HG03060 (cell line): ENCODE measurements around the gene MYH14.

Experiments
- ATAC-seq: cut with Tn5 transposase; IDR thresholded peaks from one replicate; pipeline ENCODE4 v1.9.1; 2021; ENCODE audit warnings: low read depth, moderate number of reproducible peaks; ENCODE audit not compliant: unreplicated experiment

MYH14 gene

GRCh38 chr19:50203281-50204080 is at the start of gene MYH14:
MYH14 (plus strand) TSS chr19:50203622; CDS start chr19:50210366, 6,744 bp downstream.
- no peak for ATAC-seq

GRCh38 chr19:50154529-50154928 is 48.9 kb upstream of the MYH14 start:
- no peak for ATAC-seq

- no peak for ATAC-seq
These were observed 47.8 kb upstream of the MYH14 start for GRCh38 chr19:50155520-50156109.

DNA sequence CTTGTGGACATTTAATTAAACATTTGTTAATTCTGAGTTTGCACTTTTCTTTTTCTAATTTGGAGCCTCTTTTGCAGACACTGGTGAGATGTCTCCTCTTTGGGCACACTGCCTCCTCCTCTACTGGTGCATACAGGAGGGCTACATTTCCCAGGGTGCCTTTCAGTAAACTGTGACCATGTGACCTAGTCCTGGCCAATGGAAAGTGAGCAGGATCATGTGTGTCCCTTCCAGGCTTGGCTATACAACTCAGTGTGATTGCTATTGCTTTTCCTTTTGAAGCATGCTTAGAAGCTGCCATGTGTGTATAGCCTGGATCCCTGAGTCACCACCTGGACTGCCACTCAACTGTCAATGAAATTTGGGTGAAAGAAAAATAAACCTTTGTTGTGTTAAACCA is 44.8 kb upstream of the MYH14 start:
- no peak for ATAC-seq

GRCh38 chr19:50159078-50159477 is 44.3 kb upstream of the MYH14 start:
- no peak for ATAC-seq

DNA sequence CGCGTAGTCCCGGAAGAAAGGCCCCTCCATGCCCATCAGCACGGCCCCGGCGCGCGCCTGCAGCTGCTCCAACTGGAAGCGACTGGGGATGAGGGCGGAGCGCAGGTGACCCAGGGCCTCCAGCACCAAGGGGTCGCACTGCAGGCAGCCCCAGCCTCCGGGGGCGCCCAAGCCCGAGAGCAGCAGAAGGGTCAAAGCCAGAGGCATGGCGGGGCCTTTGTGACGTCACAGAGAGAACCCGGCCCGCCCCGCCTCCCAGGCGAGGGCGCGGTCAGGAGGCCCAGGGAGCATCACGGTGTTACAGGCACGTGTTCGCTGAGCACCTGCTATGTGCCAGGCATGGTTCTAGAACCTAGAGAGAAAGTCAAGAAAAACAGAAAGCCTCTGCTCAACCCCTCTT is 40.4 kb upstream of the MYH14 start, which contains the start of gene IZUMO2:
Gene IZUMO2, minus strand, starts transcription at position 294 of the 400 bp plus-strand sequence. Its CDS starts 87 bp downstream, at position 207.
- ATAC-seq: no peak

GRCh38 chr19:50167314-50167721 is 36.1 kb upstream of the MYH14 start:
- ATAC-seq: no peak

DNA sequence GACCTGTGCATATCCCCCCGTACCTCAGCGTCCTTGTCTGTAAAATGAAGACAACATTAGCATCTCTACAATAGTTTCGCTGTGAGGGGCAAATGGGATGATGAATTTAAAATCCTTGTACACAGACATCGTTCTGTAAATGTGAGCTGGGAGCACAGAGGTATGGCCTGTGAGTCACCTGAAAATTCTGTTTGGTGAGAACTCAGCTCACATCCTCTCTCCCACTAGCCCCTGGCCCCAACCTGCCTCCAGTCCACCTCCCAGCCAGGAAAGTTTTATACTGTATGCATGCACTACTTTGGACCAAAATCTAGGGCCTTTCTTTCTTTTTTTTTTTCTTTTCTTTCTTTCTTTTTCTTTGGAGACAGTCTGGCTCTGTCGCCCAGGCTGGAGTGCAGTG is 31.7 kb upstream of the MYH14 start:
- ATAC-seq: no peak

GRCh38 chr19:50172726-50173125 is 30.7 kb upstream of the MYH14 start:
- no peak for ATAC-seq

DNA sequence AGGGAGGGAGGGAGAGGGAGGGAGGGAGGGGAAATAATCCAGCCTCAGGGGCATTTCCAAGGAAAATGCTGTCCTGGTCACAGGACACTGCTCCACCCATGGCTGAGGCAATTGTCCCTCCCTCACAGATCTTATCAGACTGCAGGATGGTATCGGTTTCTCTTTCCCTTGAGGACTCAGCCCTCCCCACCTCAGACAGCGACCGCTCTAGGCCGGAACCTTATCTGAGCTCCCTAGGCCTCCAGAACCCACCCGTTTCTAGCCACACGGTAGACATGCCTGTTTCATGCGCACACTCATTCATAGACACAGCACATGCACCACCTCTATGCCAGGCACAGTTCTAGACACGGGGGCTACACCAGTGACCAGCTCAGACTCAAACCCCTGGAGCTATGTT is 30.3 kb upstream of the MYH14 start:
- no peak for ATAC-seq

GRCh38 chr19:50174100-50174793 is 29.2 kb upstream of the MYH14 start:
- ATAC-seq: no peak

GRCh38 chr19:50175924-50176323 is 27.5 kb upstream of the MYH14 start:
- no peak for ATAC-seq

DNA sequence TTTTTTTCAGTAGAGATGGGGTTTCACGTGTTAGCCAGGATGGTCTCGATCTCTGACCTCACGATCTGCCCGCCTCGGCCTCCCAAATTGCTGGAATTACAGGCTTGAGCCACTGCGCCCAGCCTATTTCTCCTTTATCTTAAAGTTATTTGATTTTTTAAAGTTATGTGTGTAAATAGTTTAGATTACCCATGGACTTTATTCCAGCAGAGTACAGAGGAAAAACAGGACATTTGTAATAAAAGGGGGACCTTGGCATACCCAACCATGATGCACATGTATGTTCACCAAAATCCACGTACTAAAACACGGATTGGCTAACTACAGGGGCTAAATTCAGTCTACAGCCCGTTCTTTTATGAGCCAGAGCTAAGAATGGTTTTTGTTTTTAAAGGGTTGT is 26.6 kb upstream of the MYH14 start:
- ATAC-seq: no peak

DNA sequence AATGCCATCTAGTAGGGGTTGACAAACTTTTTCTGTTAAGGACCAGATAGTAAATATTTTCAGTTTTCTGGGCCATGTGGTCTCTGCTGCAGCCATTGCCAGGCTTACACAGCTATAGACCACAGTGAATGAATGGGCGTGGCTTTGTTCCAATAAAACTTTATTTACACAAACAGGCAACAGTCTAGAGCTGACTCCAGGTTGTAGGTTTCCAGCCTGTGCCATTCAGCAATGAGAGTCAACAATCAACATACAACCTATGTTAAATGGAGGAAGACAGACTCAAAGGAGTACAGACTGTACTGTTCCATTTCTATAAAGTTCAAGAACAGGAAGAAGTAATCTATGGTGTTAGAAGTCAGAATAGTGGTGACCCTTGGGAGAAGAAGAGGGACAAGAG is 25.1 kb upstream of the MYH14 start:
- ATAC-seq: no peak

GRCh38 chr19:50178859-50179537 is 24.4 kb upstream of the MYH14 start:
- no peak for ATAC-seq

DNA sequence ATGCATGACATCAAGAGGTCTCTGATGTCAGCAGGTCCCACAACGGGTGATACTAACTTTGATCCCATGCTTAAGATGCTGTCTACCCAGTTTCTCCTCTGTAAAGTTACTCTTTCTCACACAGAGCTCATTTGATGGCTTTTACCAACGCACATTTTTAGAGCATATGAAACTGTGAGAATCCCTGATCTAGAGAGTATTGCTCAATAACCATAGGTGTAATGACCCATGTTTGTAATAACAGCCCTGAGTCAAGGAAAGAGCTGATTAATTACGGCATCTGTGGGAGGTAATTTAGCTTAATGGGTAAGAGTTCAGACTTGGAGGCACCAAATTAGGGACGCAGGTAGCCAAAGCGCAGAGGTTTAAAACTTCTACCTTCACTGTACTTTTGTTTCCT is 22.3 kb upstream of the MYH14 start:
- no peak for ATAC-seq

- no peak for ATAC-seq
These were observed 19.2 kb upstream of the MYH14 start for GRCh38 chr19:50184196-50184595.

GRCh38 chr19:50187937-50188336 is 15.5 kb upstream of the MYH14 start:
- ATAC-seq: no peak

GRCh38 chr19:50189331-50189730 is 14.1 kb upstream of the MYH14 start:
- ATAC-seq: no peak

DNA sequence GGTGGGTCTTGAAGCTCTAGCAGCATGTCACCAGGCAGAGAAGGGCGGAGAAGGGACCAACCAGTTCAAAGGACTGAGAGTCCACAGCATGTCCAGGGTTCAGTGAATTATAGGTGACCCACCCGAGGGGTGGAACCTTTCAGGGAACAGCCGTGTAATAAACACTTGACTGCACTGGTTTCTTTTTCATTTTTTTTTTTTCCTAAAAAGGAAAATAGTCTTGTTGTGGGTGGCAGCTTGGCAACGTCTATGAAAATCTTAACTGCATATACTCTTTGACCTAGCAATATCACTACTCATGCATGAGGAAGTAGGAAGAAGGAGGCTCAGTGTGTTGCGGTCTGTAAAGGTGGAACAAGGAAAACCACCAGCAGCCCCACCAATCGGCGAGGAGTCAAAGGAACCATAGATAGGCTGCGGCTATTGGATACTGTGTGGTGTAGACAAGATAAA is 13.0 kb upstream of the MYH14 start:
- ATAC-seq: no peak

- ATAC-seq: no peak
These were observed 12.2 kb upstream of the MYH14 start for GRCh38 chr19:50191216-50191615.
